ENCODE results near the gene SLC43A1. TPM values are rescaled to one million over a fixed set of nuclear protein-coding genes. Genes with fewer than 3 reads are reported as not detected.

Gene SLC43A1
- total RNA-seq, 1 experiment from 2014 or later = 11.8 TPM

GRCh38 chr11:57479021-57479663 is 36.4 kb downstream of the SLC43A1 start:
- Histone ChIP-seq H3K9me2 (ENCODE audit: insufficient read depth) (no peaks in the 10 kb centered on the region), H3K4me3 (replicated peaks in 1 of 2; ENCODE audit: low read depth in 1 of 2, low read length in 2 of 2) (no peak overlapping the region), H3K27me3 (ENCODE audit: insufficient read depth, low read length) (no peaks in the 10 kb centered on the region), H3K27ac (ENCODE audit: low read depth, low read length) (no peak overlapping the region), H3K4me1 (ENCODE audit: control insufficient read depth in 1 of 2, insufficient read depth in 2 of 2, low read length in 2 of 2) (no peaks in the 10 kb centered on the region), H3K36me3 (ENCODE audit: control insufficient read depth in 1 of 2, insufficient read depth in 2 of 2, low read length in 2 of 2) (no peaks in the 10 kb centered on the region), H4K20me1 (ENCODE audit: insufficient read depth) (no peaks in the 10 kb centered on the region), H3K9me3 (ENCODE audit: control insufficient read depth in 1 of 2, insufficient read depth in 1 of 2, low read depth in 1 of 2, low read length in 2 of 2) (no peaks in the 10 kb centered on the region), H2AFZ (ENCODE audit: low read depth, low read length, poor library complexity, severe bottlenecking) (no peak overlapping the region), H3K79me2 (ENCODE audit: insufficient read depth, low read length) (no peaks in the 10 kb centered on the region), H3K4me2 (ENCODE audit: low read length) (no peak overlapping the region), H3K9ac (ENCODE audit: low read length) (no peak overlapping the region)
- POLR2A ChIA-PET = interaction anchor here (0.8 kb wide), 1 partner anchor 41 kb away, joined by 3 read pairs; no protein-coding TSS in a partner anchor
- no peak for TF ChIP-seq CEBPB (IDR thresholded peaks at IDR 0.05; ENCODE audit: low read depth)
- no peak for TF ChIP-seq REST (IDR thresholded peaks at IDR 0.05; ENCODE audit: low read depth)
- no peak for TF ChIP-seq EZH2phosphoT487 (IDR thresholded peaks at IDR 0.05; ENCODE audit: borderline replicate concordance)
- TF ChIP-seq RAD21 (IDR thresholded peaks at IDR 0.05; ENCODE audit: low read depth) = no peak
- DNase-seq (ENCODE audit: low read depth, low spot score) (no peak), ATAC-seq (no peak)
- intact Hi-C loops (cut with micrococcal nuclease) = no loop called here
- CTCF ChIA-PET = interaction anchor here (1.4 to 2.0 kb wide), 3 partner anchors 14 to 165 kb away, joined by 3 to 6 read pairs (median 5); no protein-coding TSS in a partner anchor
- RAD21 ChIA-PET (ENCODE audit: low non-redundant PET in 1 of 2, low total read pairs in 2 of 2, uncharacterized antibody in 2 of 2, unreplicated experiment in 2 of 2) = no interaction called here
- no TSS peak for BruUV-seq (replicated peaks)
